GM20431 (cell line): Measurements from ENCODE around the gene ZMYND11.

Experiments used
- in situ Hi-C: fragments of 300-500 bp; cut with MseI, MboI; formaldehyde crosslinking; loops from one replicate; pipeline ENCODE4 v1.15.0; 2020; ENCODE audit warnings: low sequenced_read_pairs; ENCODE audit not compliant: unreplicated experiment

ZMYND11 gene

DNA sequence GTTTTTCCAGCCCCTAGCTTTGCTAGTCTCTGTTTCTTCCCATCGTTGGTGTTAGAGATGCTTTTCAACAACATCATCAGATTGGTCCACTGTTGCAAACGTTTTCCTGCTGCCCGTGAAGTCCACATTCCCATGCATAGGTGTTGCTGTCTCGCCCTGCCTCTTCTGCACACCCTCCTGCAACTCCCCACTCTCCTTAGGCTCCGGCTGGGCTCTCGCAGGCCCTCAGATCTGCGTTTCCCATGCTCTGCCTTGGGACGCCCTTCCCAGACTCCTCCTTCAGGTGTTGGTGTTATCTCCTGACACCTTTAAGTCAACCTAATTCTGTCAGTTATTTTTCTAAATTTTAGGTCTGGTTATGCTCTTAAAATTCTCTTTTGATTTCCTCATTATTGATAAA, 55.0 kb downstream of the ZMYND11 start:
- in situ Hi-C loops: no loop called here

- in situ Hi-C loops: no loop called here
These were observed 56.7 kb downstream of the ZMYND11 start for GRCh38 chr10:191703-192518.

DNA sequence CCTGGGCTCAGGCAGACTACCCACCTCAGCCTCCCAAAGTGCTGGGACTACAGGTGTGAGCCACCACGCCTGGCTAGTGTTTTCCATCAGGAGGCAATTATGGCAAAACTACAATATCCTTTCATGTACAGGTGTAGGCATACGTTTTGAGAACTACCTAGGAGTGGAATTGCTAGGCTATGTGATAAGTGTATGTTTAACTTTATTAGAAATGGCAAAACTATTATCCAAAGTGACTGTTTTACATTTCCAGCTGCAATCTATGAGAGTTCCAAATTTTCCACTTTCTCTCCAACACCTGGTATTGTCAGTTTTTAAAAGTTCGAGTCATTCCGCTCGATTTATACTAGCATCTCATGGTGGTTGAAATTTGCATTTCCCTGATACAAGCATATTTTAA, 59.0 kb downstream of the ZMYND11 start:
- in situ Hi-C loops: no loop called here

- in situ Hi-C loops: no loop called here
These were observed 65.2 kb downstream of the ZMYND11 start for GRCh38 chr10:200405-200804.

GRCh38 chr10:201328-201771, 66.1 kb downstream of the ZMYND11 start:
- in situ Hi-C loops: no loop called here

- in situ Hi-C loops: no loop called here
These were observed 73.4 kb downstream of the ZMYND11 start for GRCh38 chr10:208616-209015.

DNA sequence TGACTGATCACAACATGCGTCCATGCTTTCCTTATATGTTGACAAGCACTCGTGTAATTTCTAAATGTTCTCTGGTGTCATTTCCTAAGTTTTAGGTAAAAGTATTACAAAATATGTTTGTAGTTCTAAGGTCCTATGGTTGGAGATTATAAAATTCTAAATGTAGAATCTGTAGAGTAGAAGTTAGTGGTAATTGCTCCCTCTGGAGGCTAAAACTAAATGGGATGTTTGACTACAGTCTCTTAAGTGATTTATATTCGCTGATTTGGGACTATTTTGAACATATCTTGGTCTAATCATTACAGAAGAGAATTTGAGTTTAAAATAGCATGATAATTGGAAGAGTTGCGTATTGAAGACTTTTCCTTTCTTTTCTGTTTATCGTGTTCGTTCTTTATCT, 74.1 kb downstream of the ZMYND11 start:
- in situ Hi-C loops: no loop called here

DNA sequence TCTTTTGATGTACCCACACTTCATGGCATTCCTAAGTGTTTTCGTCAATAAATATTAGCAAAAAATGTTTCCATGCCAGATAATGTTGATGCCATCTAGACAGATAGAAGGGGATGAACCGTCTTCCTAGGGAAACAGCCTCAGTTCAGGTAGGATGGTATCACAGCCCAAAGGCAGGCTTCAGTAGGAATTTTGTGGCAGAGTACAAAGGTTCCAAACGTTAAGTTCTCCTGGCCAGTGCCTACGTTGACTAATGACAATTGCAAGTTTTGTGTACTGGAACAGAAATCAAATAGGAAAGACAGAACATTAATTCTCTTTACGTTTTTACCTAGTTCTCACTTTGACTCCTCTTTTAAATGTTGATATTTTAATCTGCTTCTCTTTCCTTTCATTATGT, 75.0 kb downstream of the ZMYND11 start:
- in situ Hi-C loops: no loop called here

GRCh38 chr10:215444-215843, 80.2 kb downstream of the ZMYND11 start:
- in situ Hi-C loops: no loop called here

DNA sequence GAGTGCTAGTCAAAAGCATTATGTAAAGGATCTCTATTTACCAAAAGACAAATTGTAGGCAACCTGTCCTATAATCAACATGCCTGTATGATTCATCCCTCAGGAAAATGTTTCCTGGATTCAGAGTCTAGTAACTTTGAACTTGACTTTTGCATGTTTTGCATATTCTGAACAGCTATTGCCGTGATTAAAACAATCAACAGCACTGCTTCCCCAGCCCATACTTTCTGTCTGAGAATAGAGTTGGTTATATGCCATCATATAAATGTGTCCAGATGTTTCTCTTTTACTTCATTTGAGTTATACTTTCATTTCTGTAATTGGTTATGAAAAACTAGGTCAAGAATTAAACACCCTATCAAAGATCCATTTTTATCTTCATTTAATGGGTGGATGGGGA, 83.5 kb downstream of the ZMYND11 start:
- in situ Hi-C loops: no loop called here

- in situ Hi-C loops: no loop called here
These were observed 84.6 kb downstream of the ZMYND11 start for GRCh38 chr10:219731-220472.

DNA sequence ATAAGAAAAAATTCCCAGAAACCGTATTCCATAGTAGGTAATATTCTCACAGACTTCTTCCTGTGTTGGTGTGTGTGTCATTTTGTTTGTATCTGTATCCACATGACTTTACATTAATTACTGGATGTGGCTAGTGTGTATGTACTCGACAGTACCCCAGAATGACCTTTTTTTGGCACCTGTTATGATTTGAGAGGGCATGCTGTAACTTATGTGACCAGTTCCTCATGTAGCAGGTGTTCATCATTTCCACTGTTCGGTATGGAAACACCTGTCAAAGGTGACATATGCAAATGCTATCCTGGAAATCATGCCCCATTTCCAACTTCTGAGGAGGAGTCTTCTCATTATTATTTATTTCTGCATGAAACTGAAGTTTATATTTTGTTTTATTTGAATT, 89.3 kb downstream of the ZMYND11 start:
- in situ Hi-C loops: no loop called here

- in situ Hi-C loops: no loop called here
These were observed 90.8 kb downstream of the ZMYND11 start for GRCh38 chr10:226018-226417.

GRCh38 chr10:227014-227413, 91.8 kb downstream of the ZMYND11 start:
- in situ Hi-C loops: no loop called here

DNA sequence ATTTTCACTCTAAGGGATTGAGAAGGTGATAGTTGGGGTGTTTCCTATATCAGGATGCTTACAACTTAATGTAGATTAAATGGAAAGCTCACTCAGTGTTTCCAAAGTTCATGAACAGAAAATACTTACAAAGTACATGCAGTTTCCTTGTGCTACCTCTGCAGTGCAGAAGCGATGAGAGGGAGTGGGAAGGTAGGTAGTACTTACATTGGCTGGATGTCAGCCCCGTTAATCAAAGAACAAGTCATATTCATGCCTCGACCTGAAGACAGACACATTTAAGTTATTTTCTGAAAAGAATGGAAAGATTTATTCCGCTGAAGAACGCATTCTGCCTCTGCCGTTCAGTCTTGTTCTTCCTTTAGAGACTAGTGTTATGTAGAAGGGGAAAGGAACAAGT, 93.1 kb downstream of the ZMYND11 start:
- in situ Hi-C loops: no loop called here

DNA sequence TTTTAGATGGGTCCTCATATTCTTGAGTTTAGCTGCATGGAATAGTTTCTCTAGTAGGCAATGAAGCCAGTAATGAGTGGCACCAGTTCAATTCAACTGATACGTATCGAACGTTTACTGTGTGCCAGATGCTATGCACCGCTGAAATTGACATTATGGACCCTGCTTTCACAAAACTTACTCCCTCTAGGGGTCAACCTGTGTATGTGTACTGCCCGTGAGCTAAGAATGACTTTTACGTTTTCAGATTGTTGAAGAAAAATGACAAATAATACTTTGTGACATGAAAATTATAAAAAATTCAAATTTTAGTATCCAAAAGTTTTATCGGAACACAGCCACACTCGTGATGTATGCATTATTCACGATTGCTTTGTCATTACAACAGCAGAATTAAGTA, 95.5 kb downstream of the ZMYND11 start:
- in situ Hi-C loops: no loop called here

GRCh38 chr10:232061-232460, 96.8 kb downstream of the ZMYND11 start:
- in situ Hi-C loops: no loop called here

DNA sequence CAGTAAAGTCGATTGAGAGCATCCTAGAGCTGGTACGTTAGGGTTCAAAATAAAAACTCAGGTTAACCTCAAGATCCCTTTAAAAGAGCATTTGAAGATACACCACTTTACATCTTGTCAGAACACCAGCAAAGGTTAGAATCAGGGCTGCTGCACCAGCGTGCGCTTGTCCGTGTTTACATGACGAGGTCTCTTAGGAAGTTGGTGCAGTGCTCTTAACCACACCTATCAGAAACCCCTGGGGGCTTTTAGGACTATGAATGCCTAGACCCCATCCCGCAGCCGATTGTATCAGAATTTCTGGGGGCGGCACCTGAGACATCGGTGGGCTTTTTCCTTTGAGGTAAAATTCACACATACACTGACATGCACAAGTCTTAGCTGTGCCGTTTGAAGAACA, 97.6 kb downstream of the ZMYND11 start:
- in situ Hi-C loops: no loop called here

DNA sequence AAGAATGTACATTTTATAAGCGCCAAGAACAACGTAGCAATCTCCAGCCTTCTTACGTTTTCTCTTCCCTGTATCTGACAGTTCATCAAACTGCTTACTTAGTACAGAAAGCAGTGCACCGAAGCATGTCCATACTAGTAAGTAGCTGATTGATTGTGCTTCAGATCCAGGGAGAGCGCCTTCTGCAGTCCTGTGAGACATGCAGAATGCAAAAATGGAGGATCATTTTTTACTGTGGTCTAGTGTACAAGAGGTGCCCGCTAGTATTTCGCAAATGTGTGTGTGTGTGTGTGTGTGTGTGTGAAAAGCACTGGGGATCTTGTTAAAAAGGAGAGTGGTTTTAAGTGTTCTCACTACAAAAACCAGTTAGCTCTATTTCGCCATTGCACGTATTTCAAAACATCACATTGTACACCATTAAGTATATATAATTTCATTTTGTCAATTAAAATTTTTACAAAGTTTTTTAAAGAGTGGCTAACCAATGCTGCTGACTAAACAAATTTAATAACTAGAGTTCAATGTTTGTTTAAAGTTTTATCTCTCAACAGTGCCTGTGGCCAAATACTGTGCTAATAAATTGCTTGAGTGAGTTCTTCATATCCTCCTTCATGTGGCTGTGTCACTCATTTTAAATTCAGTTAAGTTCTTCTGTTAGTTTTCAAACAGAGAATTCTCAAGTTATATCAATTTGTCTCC, 99.6 kb downstream of the ZMYND11 start:
- in situ Hi-C loops: no loop called here

- in situ Hi-C loops: no loop called here
These were observed 100.7 kb downstream of the ZMYND11 start for GRCh38 chr10:235915-236314.

DNA sequence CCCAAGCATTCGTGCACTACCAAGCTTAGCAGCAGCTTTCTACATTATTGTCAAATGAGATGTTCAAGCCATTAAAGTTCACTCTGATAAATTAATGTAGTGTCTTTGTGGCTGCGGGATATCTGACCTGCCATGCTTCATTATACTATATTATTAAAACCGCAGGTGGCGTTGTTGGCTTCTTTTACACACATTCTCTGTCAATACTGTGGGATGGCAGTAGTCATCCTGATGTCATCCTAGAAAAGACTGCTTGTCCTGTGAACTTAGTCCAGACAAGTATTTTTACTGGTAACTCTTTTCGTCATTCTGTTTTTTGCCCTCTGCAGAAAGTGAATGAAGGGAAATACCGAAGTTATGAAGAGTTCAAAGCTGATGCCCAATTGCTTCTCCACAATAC, 103.9 kb downstream of the ZMYND11 start:
- in situ Hi-C loops: no loop called here
